ENCODE data around the gene ZNF462. TPM values are rescaled to one million over a fixed set of nuclear protein-coding genes. Genes with fewer than 3 reads are reported as not detected.

Gene ZNF462
- total and polyA plus RNA-seq, 4 donors, result 1.3 to 24.0 (median 9.2) TPM

DNA sequence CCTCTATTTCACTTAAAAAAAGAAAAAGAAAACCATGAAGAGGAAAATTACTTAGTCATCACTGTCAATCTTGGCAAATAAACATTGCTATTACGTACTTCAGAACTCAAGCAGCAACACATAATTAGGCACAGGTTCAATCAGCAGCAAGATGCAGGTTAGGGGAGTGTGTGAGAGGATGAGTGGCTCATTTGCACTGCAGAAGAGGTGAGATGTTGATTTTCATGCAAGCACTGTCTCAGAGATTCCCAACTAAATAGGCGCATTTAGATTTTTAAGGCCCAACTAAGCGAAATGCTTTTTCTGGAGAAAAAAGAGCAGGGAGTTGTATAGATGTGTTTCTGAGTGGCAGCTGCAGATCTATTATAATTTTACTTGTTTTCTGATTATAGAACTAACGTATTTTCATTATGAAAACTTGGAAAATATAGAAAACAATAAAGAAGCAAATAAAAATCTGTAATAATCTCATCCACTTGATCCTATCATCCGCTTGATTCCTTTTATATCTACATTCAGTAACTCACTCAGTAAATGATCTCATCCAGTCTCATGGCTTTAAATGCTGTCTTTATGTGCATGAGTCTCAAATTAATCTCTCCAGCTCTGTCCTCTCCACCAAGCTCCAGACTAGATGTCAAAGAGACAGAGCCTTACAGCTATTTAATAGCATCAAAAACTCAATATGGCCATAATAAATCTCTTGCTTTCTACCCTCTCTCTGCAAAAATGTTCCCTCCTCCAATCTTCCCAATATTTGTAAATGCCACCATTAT is 162.5 kb downstream of the ZNF462 start:
- no peaks in the 10 kb centered on the region for H3K27me3 ChIP-seq (ENCODE audit: control insufficient read depth in 1 of 2, insufficient read depth in 2 of 2, low read length in 1 of 2)
- intact Hi-C loops (cut with DNase I), result no loop called here
- H3K36me3 ChIP-seq (ENCODE audit: control insufficient read depth in 1 of 2, insufficient read depth in 2 of 2, low read length in 1 of 2), result no peaks in the 10 kb centered on the region
- ATAC-seq (ENCODE audit: low FRiP score) (no peak), DNase-seq (no peak)
- 87% methylated on average over 5 of the region's 5 CpGs for WGBS, 2 donors
- H3K9me3 ChIP-seq (ENCODE audit: control insufficient read depth, low read length), result no peaks in the 10 kb centered on the region
- H3K4me1 ChIP-seq (ENCODE audit: control insufficient read depth in 1 of 2, insufficient read depth in 2 of 2, low read length in 2 of 2), result no peaks in the 10 kb centered on the region
- H3K27ac ChIP-seq (ENCODE audit: low read depth in 1 of 2, low read length in 2 of 2), result no peak overlapping the region
- H3K4me3 ChIP-seq (ENCODE audit: low read length in 2 of 2), result no peak overlapping the region

DNA sequence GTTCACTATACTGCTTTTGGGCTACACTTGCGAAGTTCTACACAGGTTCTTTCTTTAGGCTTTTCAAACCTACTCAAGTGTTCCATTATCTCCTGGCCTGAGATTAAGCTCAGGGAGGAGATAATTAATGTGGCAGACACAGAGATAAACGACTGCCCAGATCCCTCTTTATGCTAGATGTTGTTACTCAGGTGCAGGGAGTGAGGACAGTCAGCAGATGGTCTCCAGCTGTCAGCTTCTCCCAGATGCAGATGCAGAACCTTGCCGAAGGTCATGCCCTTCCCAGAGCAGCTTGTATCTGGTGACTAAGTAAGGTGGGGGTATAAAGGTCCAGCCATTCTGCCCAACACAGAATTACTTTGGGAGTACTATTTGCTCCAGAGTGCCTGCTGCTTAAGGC is 166.2 kb downstream of the ZNF462 start:
- Histone ChIP-seq H3K27me3 (ENCODE audit: control insufficient read depth in 1 of 2, insufficient read depth in 2 of 2, low read length in 1 of 2) (no peaks in the 10 kb centered on the region), H3K4me3 (ENCODE audit: low read length in 2 of 2) (no peak overlapping the region), H3K27ac (ENCODE audit: low read depth in 1 of 2, low read length in 2 of 2) (no peak overlapping the region), H3K4me1 (ENCODE audit: control insufficient read depth in 1 of 2, insufficient read depth in 2 of 2, low read length in 2 of 2) (no peaks in the 10 kb centered on the region), H3K36me3 (ENCODE audit: control insufficient read depth in 1 of 2, insufficient read depth in 2 of 2, low read length in 1 of 2) (no peaks in the 10 kb centered on the region), H3K9me3 (ENCODE audit: control insufficient read depth, low read length) (no peaks in the 10 kb centered on the region)
- ATAC-seq (ENCODE audit: low FRiP score) (no peak), DNase-seq (no peak)
- intact Hi-C loops (cut with DNase I), result no loop called here
- WGBS, 2 donors, result 70 to 77% methylated on average over 3 of the region's 3 CpGs

DNA sequence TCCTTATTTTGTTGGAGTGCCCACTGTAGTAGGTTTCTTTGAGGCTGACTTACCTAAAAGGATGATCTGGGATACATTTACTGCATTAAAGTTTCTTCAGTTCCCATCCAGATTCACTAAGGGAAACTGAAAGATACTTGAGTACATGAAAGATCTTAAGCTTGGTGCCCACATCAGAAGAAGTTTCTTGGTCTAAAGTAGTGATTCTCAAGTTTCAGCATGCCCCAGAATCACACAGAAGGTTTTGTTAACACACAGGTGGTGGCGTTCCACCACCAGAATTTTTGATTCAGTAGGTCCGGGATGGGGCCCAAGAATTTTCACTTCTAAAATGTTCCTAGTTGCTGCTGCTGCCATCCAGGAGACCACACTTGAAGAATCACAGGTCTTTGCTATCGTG is 171.0 kb downstream of the ZNF462 start:
- DNase-seq (no peak), ATAC-seq (ENCODE audit: low FRiP score) (no peak)
- Histone ChIP-seq H3K4me1 (ENCODE audit: control insufficient read depth in 1 of 2, insufficient read depth in 2 of 2, low read length in 2 of 2) (no peaks in the 10 kb centered on the region), H3K27ac (ENCODE audit: low read depth in 1 of 2, low read length in 2 of 2) (no peak overlapping the region), H3K9me3 (ENCODE audit: control insufficient read depth, low read length) (no peaks in the 10 kb centered on the region), H3K4me3 (ENCODE audit: low read length in 2 of 2) (no peak overlapping the region), H3K36me3 (ENCODE audit: control insufficient read depth in 1 of 2, insufficient read depth in 2 of 2, low read length in 1 of 2) (no peaks in the 10 kb centered on the region), H3K27me3 (ENCODE audit: control insufficient read depth in 1 of 2, insufficient read depth in 2 of 2, low read length in 1 of 2) (no peaks in the 10 kb centered on the region)
- WGBS, 2 donors, result 61 to 66% methylated on average over 3 of the region's 3 CpGs
- intact Hi-C loops (cut with DNase I), result no loop called here

DNA sequence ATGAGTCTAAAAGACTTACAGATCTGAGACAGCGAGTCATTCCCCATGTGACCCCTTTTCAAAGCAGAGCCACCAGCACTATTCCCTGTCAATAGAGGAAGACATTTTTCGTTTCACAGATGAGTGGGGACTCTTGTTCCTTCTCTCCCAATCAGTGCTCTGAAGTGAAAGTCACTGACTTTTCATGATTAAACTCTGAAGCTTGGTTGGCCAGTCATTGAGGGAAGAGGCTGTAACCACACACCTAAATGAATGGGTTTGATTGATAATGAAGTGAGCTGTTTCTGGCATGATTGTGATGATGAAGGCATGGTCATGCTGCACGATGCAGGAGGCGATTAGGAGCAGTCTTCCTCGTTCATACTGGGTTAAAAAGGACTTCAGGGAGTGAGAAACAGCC is 171.9 kb downstream of the ZNF462 start:
- intact Hi-C loops (cut with DNase I), result no loop called here
- WGBS, 2 donors, result 72 to 73% methylated on average over 5 of the region's 5 CpGs

DNA sequence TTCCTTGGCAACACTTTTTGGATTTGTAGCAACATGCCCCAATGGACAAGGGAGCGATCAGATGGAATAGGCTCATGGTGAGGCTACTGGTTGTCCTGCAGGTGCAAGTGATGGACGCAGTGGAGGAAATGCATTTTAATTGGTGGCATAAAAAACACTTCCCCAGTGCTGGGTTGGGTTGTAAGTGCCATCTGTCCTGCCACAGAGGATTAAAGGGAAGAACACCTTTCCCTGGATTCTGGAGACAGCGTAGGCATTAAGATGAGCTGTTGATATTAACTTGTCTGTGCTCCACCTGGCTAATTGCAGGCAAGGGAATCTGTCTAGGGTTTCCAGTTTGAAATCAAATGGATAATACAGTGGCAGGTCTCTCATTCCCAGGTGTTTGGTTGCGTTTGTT is 173.4 kb downstream of the ZNF462 start:
- ATAC-seq (ENCODE audit: low FRiP score) (no peak), DNase-seq (no peak)
- Histone ChIP-seq H3K4me3 (ENCODE audit: low read length in 2 of 2) (no peak overlapping the region), H3K9me3 (ENCODE audit: control insufficient read depth, low read length) (no peaks in the 10 kb centered on the region), H3K4me1 (ENCODE audit: control insufficient read depth in 1 of 2, insufficient read depth in 2 of 2, low read length in 2 of 2) (no peaks in the 10 kb centered on the region), H3K36me3 (ENCODE audit: control insufficient read depth in 1 of 2, insufficient read depth in 2 of 2, low read length in 1 of 2) (no peaks in the 10 kb centered on the region), H3K27me3 (ENCODE audit: control insufficient read depth in 1 of 2, insufficient read depth in 2 of 2, low read length in 1 of 2) (no peaks in the 10 kb centered on the region), H3K27ac (ENCODE audit: low read depth in 1 of 2, low read length in 2 of 2) (no peak overlapping the region)
- 93 to 94% methylated on average over 4 of the region's 4 CpGs for WGBS, 2 donors
- intact Hi-C loops (cut with DNase I), result no loop called here

More for the DNA sequence above, 171.9 kb downstream of the ZNF462 start:
- Histone ChIP-seq H3K36me3 (ENCODE audit: control insufficient read depth in 1 of 2, insufficient read depth in 2 of 2, low read length in 1 of 2) (no peaks in the 10 kb centered on the region), H3K27me3 (ENCODE audit: control insufficient read depth in 1 of 2, insufficient read depth in 2 of 2, low read length in 1 of 2) (no peaks in the 10 kb centered on the region), H3K4me3 (ENCODE audit: low read length in 2 of 2) (no peak overlapping the region), H3K9me3 (ENCODE audit: control insufficient read depth, low read length) (no peaks in the 10 kb centered on the region), H3K27ac (ENCODE audit: low read depth in 1 of 2, low read length in 2 of 2) (no peak overlapping the region), H3K4me1 (ENCODE audit: control insufficient read depth in 1 of 2, insufficient read depth in 2 of 2, low read length in 2 of 2) (no peaks in the 10 kb centered on the region)
- ATAC-seq (ENCODE audit: low FRiP score) (no peak), DNase-seq (no peak)

DNA sequence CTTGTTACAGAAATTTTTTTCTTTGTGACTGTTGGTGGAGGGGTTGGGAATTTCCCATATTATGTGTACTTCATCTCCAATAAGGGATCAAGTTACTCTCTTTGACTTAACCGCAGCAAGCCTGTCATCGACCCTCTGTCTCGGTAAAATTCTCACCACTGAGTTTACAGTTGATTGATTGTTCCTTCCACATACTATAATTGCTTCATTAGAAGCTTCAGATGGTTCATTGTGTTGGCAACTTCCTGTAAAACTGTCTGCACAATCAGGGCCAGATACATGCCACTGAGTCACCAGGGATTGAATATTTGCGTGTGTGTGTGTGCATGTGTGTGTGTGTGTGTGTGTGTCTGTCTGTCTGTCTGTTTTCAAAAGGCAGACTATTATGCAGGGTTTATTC is 176.6 kb downstream of the ZNF462 start:
- Histone ChIP-seq H3K9me3 (ENCODE audit: control insufficient read depth, low read length) (no peaks in the 10 kb centered on the region), H3K4me3 (ENCODE audit: low read length in 2 of 2) (no peak overlapping the region), H3K27me3 (ENCODE audit: control insufficient read depth in 1 of 2, insufficient read depth in 2 of 2, low read length in 1 of 2) (no peaks in the 10 kb centered on the region), H3K36me3 (ENCODE audit: control insufficient read depth in 1 of 2, insufficient read depth in 2 of 2, low read length in 1 of 2) (no peaks in the 10 kb centered on the region), H3K4me1 (ENCODE audit: control insufficient read depth in 1 of 2, insufficient read depth in 2 of 2, low read length in 2 of 2) (no peaks in the 10 kb centered on the region), H3K27ac (ENCODE audit: low read depth in 1 of 2, low read length in 2 of 2) (no peak overlapping the region)
- ATAC-seq (ENCODE audit: low FRiP score) (no peak), DNase-seq (no peak)
- WGBS, 2 donors, result 26 to 36% methylated on average over 4 of the region's 4 CpGs
- intact Hi-C loops (cut with DNase I), result no loop called here

DNA sequence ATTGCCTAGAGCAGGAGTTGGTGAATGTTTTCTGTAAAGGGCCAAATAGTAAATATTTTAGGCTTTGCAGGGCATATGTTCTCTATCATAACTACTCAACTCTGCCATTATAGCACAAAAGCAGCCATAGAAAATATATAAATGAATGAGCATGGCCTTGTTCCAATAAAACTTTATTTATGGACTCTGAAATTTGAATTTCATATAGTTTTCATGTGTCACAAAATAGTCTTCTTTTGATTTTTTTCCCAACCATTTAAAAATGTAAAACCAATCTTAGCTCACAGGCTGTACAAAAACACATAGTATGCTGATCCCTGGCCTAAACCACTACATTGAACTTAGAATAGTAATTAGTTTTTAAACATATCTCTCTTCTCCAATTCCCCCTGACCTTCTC is 179.6 kb downstream of the ZNF462 start:
- Histone ChIP-seq H3K4me1 (ENCODE audit: control insufficient read depth in 1 of 2, insufficient read depth in 2 of 2, low read length in 2 of 2) (no peaks in the 10 kb centered on the region), H3K27ac (ENCODE audit: low read depth in 1 of 2, low read length in 2 of 2) (no peak overlapping the region), H3K36me3 (ENCODE audit: control insufficient read depth in 1 of 2, insufficient read depth in 2 of 2, low read length in 1 of 2) (no peaks in the 10 kb centered on the region), H3K4me3 (ENCODE audit: low read length in 2 of 2) (no peak overlapping the region), H3K9me3 (ENCODE audit: control insufficient read depth, low read length) (no peaks in the 10 kb centered on the region), H3K27me3 (ENCODE audit: control insufficient read depth in 1 of 2, insufficient read depth in 2 of 2, low read length in 1 of 2) (no peaks in the 10 kb centered on the region)
- ATAC-seq (ENCODE audit: low FRiP score), result no peak
- intact Hi-C loops (cut with DNase I), result no loop called here
- no peak for DNase-seq

DNA sequence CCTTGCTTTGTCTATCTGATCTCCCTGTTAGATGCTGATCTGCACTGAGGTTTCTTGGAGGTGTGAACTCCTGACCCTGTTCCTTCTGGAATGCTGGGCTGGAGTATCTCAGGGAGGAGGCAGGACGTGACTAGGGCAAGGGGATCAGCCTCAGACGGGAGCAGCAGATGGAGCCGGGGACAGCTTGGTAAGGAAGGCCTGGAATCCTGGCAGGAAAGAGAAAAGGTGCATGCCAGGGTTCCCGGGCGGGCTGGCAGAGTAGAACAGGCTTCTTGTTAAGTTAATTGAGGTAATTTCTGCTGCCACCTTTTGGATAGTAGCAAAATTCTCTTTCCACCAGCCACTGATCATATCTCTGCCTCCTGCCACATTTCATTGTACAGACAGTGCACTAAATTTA is 180.9 kb downstream of the ZNF462 start:
- Histone ChIP-seq H3K4me3 (ENCODE audit: low read length in 2 of 2) (no peak overlapping the region), H3K4me1 (ENCODE audit: control insufficient read depth in 1 of 2, insufficient read depth in 2 of 2, low read length in 2 of 2) (no peaks in the 10 kb centered on the region), H3K36me3 (ENCODE audit: control insufficient read depth in 1 of 2, insufficient read depth in 2 of 2, low read length in 1 of 2) (no peaks in the 10 kb centered on the region), H3K27ac (ENCODE audit: low read depth in 1 of 2, low read length in 2 of 2) (no peak overlapping the region), H3K27me3 (ENCODE audit: control insufficient read depth in 1 of 2, insufficient read depth in 2 of 2, low read length in 1 of 2) (no peaks in the 10 kb centered on the region), H3K9me3 (ENCODE audit: control insufficient read depth, low read length) (no peaks in the 10 kb centered on the region)
- WGBS, 2 donors, result 57 to 65% methylated on average over 5 of the region's 5 CpGs
- DNase-seq (no peak), ATAC-seq (ENCODE audit: low FRiP score) (no peak)
- intact Hi-C loops (cut with DNase I), result no loop called here

DNA sequence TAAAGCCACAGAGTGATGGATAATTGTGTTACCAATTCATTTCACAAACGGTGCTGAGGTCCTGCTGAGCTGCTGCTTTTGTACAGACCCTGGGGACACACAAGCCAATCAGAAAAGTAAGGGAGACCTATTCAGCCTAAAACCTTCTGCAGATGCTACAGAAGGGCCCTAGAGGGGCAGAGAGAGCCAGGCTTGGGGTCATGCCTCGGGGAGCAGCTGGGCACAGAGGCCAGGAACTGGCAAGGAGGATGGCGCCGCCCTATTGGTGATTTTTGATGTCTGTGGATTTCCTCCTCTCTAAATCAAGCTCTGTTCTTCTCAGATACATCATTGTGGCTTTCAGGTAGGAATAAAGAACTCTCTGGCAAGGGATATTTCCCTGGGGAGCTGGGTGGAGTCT is 181.9 kb downstream of the ZNF462 start:
- H3K9me3 ChIP-seq (ENCODE audit: control insufficient read depth, low read length), result no peaks in the 10 kb centered on the region
- no peak for ATAC-seq (ENCODE audit: low FRiP score)
- WGBS, 2 donors, result 75 to 87% methylated on average over 4 of the region's 4 CpGs

More for the DNA sequence above, 181.9 kb downstream of the ZNF462 start:
- Histone ChIP-seq H3K27me3 (ENCODE audit: control insufficient read depth in 1 of 2, insufficient read depth in 2 of 2, low read length in 1 of 2) (no peaks in the 10 kb centered on the region), H3K4me3 (ENCODE audit: low read length in 2 of 2) (no peak overlapping the region), H3K27ac (ENCODE audit: low read depth in 1 of 2, low read length in 2 of 2) (no peak overlapping the region), H3K4me1 (ENCODE audit: control insufficient read depth in 1 of 2, insufficient read depth in 2 of 2, low read length in 2 of 2) (no peaks in the 10 kb centered on the region), H3K36me3 (ENCODE audit: control insufficient read depth in 1 of 2, insufficient read depth in 2 of 2, low read length in 1 of 2) (no peaks in the 10 kb centered on the region)
- intact Hi-C loops (cut with DNase I), result no loop called here
- DNase-seq, result no peak
